IPS-NIHi7 (cell line): ENCODE data around the gene AGGF1.
"Not testable (repeated sequence)": the region's sequence is repeated elsewhere in the genome, so short reads cannot be mapped to it uniquely, and the experiment has no call there.

Experiments
- DNase-seq: peaks from one replicate; pipeline ENCODE4 v3.0.0; 2012; ENCODE audit warnings: mixed read lengths; ENCODE audit errors: extremely low spot score

AGGF1 gene

GRCh38 chr5:77028631-77029375 is 1.4 kb upstream of the AGGF1 start:
- DNase-seq = no peak

- DNase-seq = no peak
Measured at GRCh38 chr5:77029376-77029885, 773 bp upstream of the AGGF1 start.

GRCh38 chr5:77031891-77032290 is 1.7 kb downstream of the AGGF1 start:
- no peak for DNase-seq

GRCh38 chr5:77032635-77033034 is 2.4 kb downstream of the AGGF1 start:
- DNase-seq = no peak

GRCh38 chr5:77033338-77033737 is 3.1 kb downstream of the AGGF1 start:
- DNase-seq = no peak

GRCh38 chr5:77035950-77036349 is 5.7 kb downstream of the AGGF1 start:
- DNase-seq = no peak

GRCh38 chr5:77046416-77047073 is 16.3 kb downstream of the AGGF1 start:
- DNase-seq = no peak

- no peak for DNase-seq
Measured at GRCh38 chr5:77064040-77064439, 33.8 kb downstream of the AGGF1 start.

GRCh38 chr5:77065256-77065655 is 35.1 kb downstream of the AGGF1 start:
- no peak for DNase-seq

GRCh38 chr5:77066184-77066583 is 36.0 kb downstream of the AGGF1 start:
- no peak for DNase-seq

GRCh38 chr5:77066823-77067442 is 36.7 kb downstream of the AGGF1 start:
- DNase-seq = no peak

- DNase-seq = no peak
Measured at GRCh38 chr5:77073667-77074066, 43.5 kb downstream of the AGGF1 start.

GRCh38 chr5:77074745-77075144 is 44.5 kb downstream of the AGGF1 start:
- no peak for DNase-seq

- peak; percentile 91 for DNase-seq
Measured at GRCh38 chr5:77076961-77077828, 47.0 kb downstream of the AGGF1 start.

GRCh38 chr5:77077829-77078176 is 47.6 kb downstream of the AGGF1 start:
- no peak for DNase-seq

GRCh38 chr5:77080479-77080878 is 50.3 kb downstream of the AGGF1 start:
- not testable (repeated sequence) for DNase-seq

- DNase-seq = no peak
Measured at GRCh38 chr5:77080905-77081304, 50.7 kb downstream of the AGGF1 start.

- no peak for DNase-seq
Measured at GRCh38 chr5:77082280-77082679, 52.1 kb downstream of the AGGF1 start.

- DNase-seq = no peak
Measured at GRCh38 chr5:77083088-77083487, 52.9 kb downstream of the AGGF1 start.

GRCh38 chr5:77086368-77086688 is 56.1 kb downstream of the AGGF1 start:
- DNase-seq = no peak

- DNase-seq = peak; percentile 81
Measured at GRCh38 chr5:77086689-77087483, 56.7 kb downstream of the AGGF1 start, which contains the start of gene ZBED3. Gene ZBED3 (minus strand): TSS chr5:77087285. CDS start chr5:77077878, 9,407 bp downstream.
